NCI-H1092 treated with DMSO at 0.1 percent for 48 hours (cell line): Measurements from ENCODE around the gene APOLD1.
A peak's percentile ranks its signal among the peaks of the same experiment; 100 is the strongest.
"Not testable (repeated sequence)": the region's sequence is repeated elsewhere in the genome, so short reads cannot be mapped to it uniquely, and the experiment has no call there.

ENCODE experiments used
- DNase-seq: peaks from one replicate; lab custom pipeline; 2025; lab: John Stamatoyannopoulos, UW

Gene APOLD1

DNA sequence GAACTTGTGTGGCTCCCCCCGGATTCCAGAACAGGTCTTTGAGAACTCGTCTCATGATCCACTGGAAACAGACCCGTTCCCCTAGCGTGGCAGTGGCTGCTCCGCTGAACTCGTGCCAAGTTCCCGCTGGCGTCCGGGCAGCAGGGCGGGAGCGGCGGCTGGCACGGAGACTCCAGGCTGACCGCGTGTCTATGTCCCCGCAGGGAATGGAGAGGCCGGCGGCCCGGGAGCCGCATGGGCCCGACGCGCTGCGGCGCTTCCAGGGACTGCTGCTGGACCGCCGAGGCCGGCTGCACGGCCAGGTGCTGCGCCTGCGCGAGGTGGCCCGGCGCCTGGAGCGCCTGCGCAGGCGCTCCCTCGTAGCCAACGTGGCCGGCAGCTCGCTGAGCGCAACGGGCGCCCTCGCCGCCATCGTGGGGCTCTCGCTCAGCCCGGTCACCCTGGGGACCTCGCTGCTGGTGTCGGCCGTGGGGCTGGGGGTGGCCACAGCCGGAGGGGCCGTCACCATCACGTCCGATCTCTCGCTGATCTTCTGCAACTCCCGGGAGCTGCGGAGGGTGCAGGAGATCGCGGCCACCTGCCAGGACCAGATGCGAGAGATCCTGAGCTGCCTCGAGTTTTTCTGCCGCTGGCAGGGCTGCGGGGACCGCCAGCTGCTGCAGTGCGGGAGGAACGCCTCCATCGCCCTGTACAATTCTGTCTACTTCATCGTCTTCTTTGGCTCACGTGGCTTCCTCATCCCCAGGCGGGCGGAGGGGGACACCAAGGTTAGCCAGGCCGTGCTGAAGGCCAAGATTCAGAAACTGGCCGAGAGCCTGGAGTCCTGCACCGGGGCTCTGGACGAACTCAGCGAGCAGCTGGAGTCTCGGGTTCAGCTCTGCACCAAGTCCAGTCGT is 1.5 kb downstream of the APOLD1 start:
- peak; percentile 84 for DNase-seq

- DNase-seq: no peak
Measured at GRCh38 chr12:12788131-12788530, 2.7 kb downstream of the APOLD1 start.

GRCh38 chr12:12788675-12789368 is 3.4 kb downstream of the APOLD1 start:
- DNase-seq: peak; percentile 70

GRCh38 chr12:12790956-12791355 is 5.5 kb downstream of the APOLD1 start:
- no peak for DNase-seq

- DNase-seq: peak; percentile 36
Measured at GRCh38 chr12:12791756-12792369, 6.4 kb downstream of the APOLD1 start.

- no peak for DNase-seq
Measured at GRCh38 chr12:12792421-12792820, 7.0 kb downstream of the APOLD1 start.

- no peak for DNase-seq
Measured at GRCh38 chr12:12794686-12795085, 9.2 kb downstream of the APOLD1 start.

GRCh38 chr12:12796171-12796570 is 10.7 kb downstream of the APOLD1 start:
- DNase-seq: no peak

DNA sequence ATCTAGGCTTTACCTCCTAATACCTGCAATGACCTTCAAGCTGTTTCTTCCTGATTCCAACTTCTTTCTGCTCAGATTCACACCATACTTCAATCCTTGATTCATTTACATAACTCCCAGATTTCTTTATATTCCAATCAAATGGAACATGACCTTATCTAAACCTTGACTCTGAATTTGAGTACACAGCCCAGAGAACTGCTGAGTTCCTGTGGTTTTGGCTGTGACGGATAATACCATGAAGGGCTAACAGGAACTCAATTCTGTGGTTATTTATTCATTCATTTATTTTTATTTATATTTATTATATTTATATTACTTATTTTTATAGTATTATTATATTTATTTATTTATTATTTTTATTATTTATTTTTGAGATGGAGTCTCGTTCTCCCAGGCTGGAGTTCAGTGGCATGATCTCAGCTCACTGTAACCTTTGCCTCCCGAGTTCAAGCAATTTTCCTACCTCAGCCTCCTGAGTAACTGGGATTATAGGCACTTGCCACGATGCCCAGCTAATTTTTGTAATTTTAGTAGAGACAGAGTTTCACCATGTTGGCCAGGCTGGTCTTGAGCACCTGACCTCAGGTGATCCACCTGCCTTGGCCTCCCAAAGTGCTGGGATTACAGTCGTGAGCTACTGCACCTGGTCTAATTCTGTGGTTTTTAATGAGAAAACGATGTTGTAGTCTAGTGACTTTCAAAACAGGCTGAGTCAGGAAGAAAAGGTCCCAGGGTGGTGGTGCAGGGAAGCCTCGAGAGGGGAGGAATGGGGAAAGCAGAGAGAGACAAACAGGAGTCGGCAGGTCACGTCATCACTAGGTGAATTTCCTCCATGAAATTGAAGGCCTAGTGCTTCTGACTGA is 11.7 kb downstream of the APOLD1 start:
- no peak for DNase-seq

DNA sequence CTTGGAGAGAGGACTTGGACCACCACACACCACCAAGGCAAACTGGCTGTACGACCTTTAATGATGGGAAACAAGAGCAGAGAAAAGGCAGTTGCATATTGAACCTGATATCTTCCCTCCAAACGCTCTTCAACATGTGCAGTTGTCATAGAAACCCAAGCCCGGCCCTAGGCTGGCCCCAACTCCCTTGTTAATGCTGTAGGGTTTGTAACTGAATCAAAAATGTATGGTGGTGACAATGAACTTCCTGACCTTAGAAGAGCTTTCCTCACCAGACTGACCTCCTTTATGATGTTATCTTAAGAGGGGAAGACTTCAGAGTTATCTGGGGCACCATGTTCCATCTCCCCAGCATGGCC is 12.3 kb downstream of the APOLD1 start:
- DNase-seq: no peak

DNA sequence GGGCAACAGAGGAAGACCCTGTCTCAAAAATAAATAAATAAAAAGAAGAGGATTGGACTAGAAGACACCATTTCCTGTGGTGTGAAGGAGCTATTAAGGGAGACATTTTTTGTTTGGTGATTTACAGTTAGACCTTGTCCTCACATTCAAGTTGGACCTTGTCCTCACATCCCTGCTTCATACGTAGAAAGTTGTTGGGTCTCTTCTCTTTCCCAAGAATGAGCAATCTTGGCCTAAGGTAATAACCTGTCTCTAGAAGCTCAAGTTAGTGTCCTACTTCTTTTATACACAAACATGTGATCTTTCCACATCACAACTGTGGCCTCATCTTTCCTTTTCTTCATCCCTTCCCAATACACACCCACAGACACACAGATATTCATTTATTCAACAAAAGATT is 13.0 kb downstream of the APOLD1 start:
- DNase-seq: no peak

DNA sequence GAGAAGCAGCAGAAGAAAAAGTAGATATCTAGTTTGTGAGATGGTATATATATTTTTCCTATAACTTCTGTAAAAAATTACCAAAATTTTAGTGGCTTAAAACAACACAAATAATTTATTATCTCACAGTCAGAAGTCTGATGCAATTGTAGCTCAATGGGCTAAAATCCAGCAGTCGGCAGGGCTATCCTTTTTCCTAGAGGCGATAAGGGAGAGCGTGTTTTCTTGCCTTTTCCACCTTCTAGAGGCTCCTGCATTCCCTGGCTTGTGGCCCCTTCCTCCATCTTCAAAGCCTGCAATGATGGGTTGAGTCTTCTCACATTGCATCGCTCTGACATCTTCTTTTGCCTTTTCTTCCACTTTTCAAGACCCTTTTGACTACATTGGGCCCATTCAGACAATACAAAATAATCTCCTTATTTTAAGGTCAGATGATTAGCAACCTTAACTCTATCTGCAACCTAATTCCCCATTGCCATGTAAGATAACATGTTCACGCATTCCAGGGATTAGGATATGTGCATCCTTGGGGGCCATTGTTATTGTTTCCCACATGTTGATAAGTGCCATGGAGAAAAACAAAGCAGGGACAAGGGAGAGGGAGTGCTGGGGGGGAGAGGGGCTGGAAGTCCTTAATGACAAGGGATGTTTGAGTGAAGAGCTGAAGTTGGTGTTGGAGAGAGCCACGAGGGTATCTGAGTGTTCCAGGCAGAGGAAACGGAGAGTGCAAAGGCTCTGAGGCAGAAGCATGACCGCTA is 13.9 kb downstream of the APOLD1 start:
- no peak for DNase-seq

- no peak for DNase-seq
Measured at GRCh38 chr12:12800406-12801180, 15.1 kb downstream of the APOLD1 start.

DNA sequence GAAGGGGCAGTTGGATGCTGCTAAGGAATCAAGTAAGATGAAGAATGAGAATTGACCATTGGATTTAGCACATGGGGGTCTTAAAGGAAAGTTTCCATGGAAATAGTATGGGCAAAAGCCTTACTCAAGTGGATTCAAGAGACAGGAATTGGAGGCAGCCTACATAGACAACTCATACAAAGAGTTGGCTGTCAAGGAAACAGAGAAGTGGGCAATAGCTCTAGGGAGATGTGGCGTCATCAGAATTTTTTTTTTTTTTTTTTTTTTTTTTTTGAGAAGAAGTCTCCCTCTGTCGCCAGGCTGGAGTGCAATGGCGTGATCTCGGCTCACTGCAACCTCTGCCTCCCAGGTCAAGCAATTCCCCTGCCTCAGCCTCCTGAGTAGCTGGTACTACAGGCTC is 16.2 kb downstream of the APOLD1 start:
- DNase-seq: not testable (repeated sequence)

DNA sequence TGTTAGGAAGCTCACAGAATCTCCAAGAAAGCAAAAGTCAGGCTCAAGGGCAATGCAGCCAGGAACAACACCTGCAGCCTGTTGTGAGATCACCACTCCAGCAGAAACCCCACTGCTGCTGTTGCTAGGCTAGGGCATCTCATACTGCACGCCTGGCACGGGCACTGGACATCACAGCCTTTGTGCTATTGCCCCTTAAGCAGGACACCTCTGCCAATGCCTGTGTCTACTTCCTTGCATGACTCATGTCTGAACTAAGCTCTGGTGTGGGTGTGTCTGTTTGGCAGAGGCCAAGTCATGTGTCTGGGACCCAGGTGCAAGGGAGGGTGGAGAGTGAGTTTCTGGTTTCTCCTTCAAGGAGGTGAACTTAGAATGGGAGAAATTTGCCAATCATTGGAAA is 17.7 kb downstream of the APOLD1 start:
- peak; percentile 27 for DNase-seq

DNA sequence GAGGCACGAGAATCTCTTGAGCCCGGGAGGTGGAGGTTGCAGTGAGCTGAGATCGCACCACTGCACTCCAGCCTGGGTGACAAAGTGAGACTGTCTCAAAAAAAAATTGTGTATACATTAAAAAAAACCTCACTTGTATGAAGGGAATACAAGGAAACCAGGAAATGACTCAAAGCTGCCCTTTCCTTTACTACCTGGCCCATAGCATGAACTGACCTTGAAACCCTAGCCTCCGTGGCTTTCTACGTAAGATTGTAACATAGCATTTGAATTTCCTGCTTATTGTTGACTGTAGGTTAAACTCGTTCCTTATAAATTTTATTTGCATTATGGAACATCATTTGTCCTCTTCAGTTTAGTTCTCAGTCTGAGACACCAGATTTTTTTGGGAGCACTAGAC is 18.6 kb downstream of the APOLD1 start:
- no peak for DNase-seq

DNA sequence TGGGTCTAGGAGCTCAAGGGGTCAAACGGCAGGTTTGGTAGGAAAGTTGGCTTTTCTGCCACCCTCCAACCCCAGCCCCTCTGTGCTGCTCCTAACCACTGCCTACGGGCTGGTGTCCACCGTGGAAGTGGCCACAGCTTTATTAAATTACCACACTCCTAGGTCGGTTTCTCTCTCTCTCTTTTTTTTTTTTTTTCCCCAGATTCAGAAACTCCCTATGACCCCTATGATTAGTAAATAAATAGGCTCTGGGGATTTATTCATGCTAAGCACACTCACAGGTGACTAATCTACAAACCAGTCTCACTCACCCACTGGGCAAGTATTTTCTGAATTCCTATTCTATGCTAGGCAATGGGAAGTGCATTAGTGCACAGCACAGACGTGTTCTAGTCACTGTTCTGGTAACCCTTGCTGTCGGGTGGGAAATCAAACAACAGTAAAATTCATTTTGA is 19.0 kb downstream of the APOLD1 start:
- DNase-seq: no peak

GRCh38 chr12:12806784-12807516 is 21.5 kb downstream of the APOLD1 start:
- DNase-seq: no peak

- not testable (repeated sequence) for DNase-seq
Measured at GRCh38 chr12:12807517-12807903, 22.1 kb downstream of the APOLD1 start.
